Measurements from ENCODE around the gene RAX2.
A peak's percentile ranks its signal among the peaks of the same experiment; 100 is the strongest.

Gene RAX2

DNA sequence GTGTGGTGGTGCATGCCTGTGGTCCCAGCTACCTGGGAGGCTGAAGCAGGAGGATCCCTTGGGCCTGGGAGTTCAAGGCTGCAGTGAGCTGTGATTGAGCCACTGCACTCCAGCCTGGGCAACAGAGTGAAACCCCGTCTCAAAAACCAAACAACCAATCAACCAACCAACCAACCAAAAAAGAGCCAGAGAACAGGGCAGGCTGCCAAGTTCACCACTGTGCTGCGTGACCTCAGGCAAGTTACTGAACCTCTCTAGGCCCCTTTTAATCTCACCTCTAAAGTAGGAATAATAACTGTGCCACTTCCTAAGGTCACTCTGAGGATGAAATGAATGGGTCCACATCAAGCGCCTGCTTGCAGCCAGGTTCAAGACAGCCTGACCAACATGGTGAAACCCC lies 46.9 kb downstream of the RAX2 start:
- no peak overlapping the region for H3K4me3 ChIP-seq (ENCODE audit: low read depth, low read length)
- no peak for TF ChIP-seq CTCF (IDR thresholded peaks at IDR 0.05; ENCODE audit: insufficient read depth, low read depth, low read length, missing control alignments)
- peak; percentile 53 for DNase-seq (ENCODE audit: low read depth)

GRCh38 chr19:3723883-3724282 lies 48.1 kb downstream of the RAX2 start:
- H3K4me3 ChIP-seq (ENCODE audit: low read depth, low read length) = no peak overlapping the region
- no peak for TF ChIP-seq CTCF (IDR thresholded peaks at IDR 0.05; ENCODE audit: insufficient read depth, low read depth, low read length, missing control alignments)
- DNase-seq (ENCODE audit: low read depth) = no peak

DNA sequence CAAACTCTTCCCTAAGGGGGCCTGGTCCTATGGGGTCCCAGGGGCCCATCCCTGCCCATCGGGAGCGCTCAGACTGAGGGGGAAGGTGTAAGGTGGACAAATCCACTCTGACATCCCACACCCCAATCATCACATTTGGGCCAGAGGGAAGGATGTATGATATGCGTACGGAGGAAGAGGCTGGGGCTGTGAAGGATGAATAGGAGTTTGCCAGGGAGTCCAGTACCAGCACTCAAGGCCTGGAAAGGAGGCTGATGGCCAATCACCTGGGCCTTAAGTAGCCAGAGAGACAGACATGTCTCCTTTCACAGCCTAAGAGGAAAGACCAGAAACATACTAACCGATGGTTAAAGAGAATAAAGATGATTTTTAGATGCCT lies 48.9 kb downstream of the RAX2 start:
- no peak overlapping the region for H3K4me3 ChIP-seq (ENCODE audit: low read depth, low read length)
- no peak for DNase-seq (ENCODE audit: low read depth)
- no peak for TF ChIP-seq CTCF (IDR thresholded peaks at IDR 0.05; ENCODE audit: insufficient read depth, low read depth, low read length, missing control alignments)

DNA sequence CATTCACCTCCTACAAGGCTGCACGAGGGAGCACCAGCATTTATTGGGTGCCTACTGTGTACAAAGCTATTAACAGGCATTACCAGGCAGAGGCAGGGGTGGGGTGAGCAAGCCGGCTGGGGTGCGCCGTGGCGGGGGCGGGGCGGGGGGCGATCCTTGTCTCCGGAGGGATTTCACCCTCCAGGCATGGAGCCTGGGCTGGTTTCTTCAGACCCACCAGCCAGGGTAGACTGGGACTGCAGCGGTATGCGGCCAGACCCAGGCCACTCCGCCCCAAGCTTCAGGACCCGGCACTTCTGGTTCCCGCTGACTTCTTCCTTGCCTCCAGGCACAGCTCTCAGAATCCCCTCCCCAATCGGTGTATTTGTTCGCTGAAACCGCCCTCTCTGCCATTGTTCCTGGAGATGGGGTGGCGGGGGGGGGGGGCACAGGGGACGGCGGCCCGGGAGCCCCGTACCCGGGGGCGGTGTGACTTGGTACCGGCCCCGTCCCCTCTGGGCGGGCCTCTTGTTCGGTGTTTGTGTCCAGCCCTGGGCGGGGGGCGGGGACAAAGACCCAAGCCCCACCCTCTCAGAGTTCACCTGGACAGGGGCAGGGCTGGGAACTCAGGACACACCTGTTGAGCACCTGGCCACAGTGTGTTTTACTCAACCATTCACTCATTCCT lies 49.5 kb downstream of the RAX2 start:
- H3K4me3 ChIP-seq (ENCODE audit: low read depth, low read length) = no peak overlapping the region
- DNase-seq (ENCODE audit: low read depth) = no peak
- TF ChIP-seq CTCF (IDR thresholded peaks at IDR 0.05; ENCODE audit: insufficient read depth, low read depth, low read length, missing control alignments) = no peak

GRCh38 chr19:3721887-3722442 lies 50.1 kb downstream of the RAX2 start:
- DNase-seq (ENCODE audit: low read depth) = no peak

GRCh38 chr19:3721131-3721886 lies 50.7 kb downstream of the RAX2 start:
- peak; percentile 91 for DNase-seq (ENCODE audit: low read depth)
- TF ChIP-seq CTCF (IDR thresholded peaks at IDR 0.05; ENCODE audit: insufficient read depth, low read depth, low read length, missing control alignments) = no peak

More at GRCh38 chr19:3721887-3722442, 50.1 kb downstream of the RAX2 start:
- no peak for TF ChIP-seq CTCF (IDR thresholded peaks at IDR 0.05; ENCODE audit: insufficient read depth, low read depth, low read length, missing control alignments)
- peak overlapping the region; percentile 14; the same call in 1 of the 2 replicates for H3K4me3 ChIP-seq (ENCODE audit: low read depth, low read length)

More at GRCh38 chr19:3721131-3721886, 50.7 kb downstream of the RAX2 start:
- H3K4me3 ChIP-seq (ENCODE audit: low read depth, low read length) = peak overlapping the region; percentile 14; the same call in 1 of the 2 replicates

Data from GM12865 (cell line).